ENCODE measurements around the gene ARMS2. TPM values are rescaled to one million over a fixed set of nuclear protein-coding genes. Genes with fewer than 3 reads are reported as not detected.

ARMS2 gene
- total and polyA plus RNA-seq, 2 experiments from 2014 or later: not detected

DNA sequence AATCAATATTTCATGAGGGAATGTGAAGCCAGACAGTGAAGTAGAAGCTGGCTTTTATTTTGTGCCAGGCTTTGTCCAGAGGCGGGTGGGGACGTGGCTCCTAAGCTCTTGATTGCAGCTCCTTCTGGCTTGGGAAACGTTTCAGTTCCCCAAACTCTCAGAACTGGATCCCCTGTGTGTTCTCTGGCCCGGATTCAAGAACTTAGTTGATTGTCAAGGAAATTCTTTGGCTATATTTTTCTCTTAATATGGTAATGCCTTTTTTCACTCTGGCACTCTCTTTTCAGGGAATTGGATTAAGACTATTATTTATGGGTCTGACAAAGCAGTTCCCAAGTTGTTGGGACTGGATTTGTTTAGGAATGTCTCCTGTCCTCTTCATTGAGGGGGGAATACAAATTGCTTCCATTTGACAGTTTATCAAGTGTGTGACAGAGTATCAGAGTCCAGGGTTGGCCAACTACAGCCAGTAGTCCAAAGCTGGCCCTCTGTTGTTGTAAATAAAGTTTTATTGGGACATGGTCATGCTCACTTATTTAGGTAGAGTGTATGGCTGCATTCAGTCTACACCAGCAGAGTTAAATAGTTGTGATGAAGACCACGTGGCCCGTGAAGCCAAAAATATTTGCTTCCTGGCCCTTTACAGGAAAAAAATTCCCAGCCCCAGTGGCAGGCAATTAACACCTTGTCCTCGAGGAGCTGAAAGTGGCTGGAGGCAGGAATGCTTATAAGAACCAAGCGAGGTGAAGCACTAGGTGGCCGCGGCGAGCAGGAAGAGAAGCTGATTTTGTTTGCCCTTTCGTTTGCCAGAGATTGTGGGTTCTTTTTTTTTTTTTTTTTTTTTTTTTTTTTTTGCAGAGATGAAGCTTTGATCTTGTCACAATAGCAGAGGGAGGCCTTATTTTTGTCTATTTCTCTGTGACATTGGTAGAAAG lies 41.2 kb downstream of the ARMS2 start:
- H3K27me3 ChIP-seq: no peaks in the 10 kb centered on the region
- H3K79me2 ChIP-seq: no peaks in the 10 kb centered on the region
- peaks cover 19% of the 10 kb centered on the region for H3K4me1 ChIP-seq (ENCODE audit: insufficient read depth)
- H3K36me3 ChIP-seq (replicated peaks; ENCODE audit: insufficient read depth, low read depth): no peaks in the 10 kb centered on the region
- H3K9me3 ChIP-seq (ENCODE audit: low read depth): no peaks in the 10 kb centered on the region
- no peak overlapping the region for H3K4me2 ChIP-seq
- H3K4me3 ChIP-seq: no peak overlapping the region
- no peak for TF ChIP-seq EZH2 (IDR thresholded peaks at IDR 0.05; ENCODE audit: borderline replicate concordance)
- TF ChIP-seq EZH2phosphoT487 (IDR thresholded peaks at IDR 0.05; ENCODE audit: low read depth, severe bottlenecking, unreplicated experiment): no peak
- no peak for TF ChIP-seq CTCF (IDR thresholded peaks at IDR 0.05; ENCODE audit: poor library complexity)
- no peak overlapping the region for H3K27ac ChIP-seq
- no peak for DNase-seq (ENCODE audit: low spot score)
- WGBS (ENCODE audit: low lambda C conversion rate, missing lambda C conversion rate): 33% methylated on average over 12 of the region's 12 CpGs
- H3K9me2 ChIP-seq (replicated peaks; ENCODE audit: insufficient read depth): no peaks in the 10 kb centered on the region
- no peaks in the 10 kb centered on the region for H4K20me1 ChIP-seq (ENCODE audit: insufficient read depth, poor library complexity, severe bottlenecking)
- no peak overlapping the region for H2AFZ ChIP-seq

- Histone ChIP-seq H3K4me3 (no peak overlapping the region), H3K36me3 (replicated peaks; ENCODE audit: insufficient read depth, low read depth) (no peaks in the 10 kb centered on the region), H3K79me2 (no peaks in the 10 kb centered on the region), H3K27me3 (no peaks in the 10 kb centered on the region), H3K9me3 (ENCODE audit: low read depth) (no peaks in the 10 kb centered on the region), H3K4me1 (ENCODE audit: insufficient read depth) (peaks cover 19% of the 10 kb centered on the region), H4K20me1 (ENCODE audit: insufficient read depth, poor library complexity, severe bottlenecking) (no peaks in the 10 kb centered on the region), H2AFZ (no peak overlapping the region), H3K4me2 (no peak overlapping the region), H3K27ac (no peak overlapping the region), H3K9me2 (replicated peaks; ENCODE audit: insufficient read depth) (no peaks in the 10 kb centered on the region)
- no peak for TF ChIP-seq CTCF (IDR thresholded peaks at IDR 0.05; ENCODE audit: poor library complexity)
- no peak for TF ChIP-seq EZH2phosphoT487 (IDR thresholded peaks at IDR 0.05; ENCODE audit: low read depth, severe bottlenecking, unreplicated experiment)
- no peak for TF ChIP-seq EZH2 (IDR thresholded peaks at IDR 0.05; ENCODE audit: borderline replicate concordance)
- DNase-seq (ENCODE audit: low spot score): no peak
- 96% methylated on average over 2 of the region's 2 CpGs for WGBS (ENCODE audit: low lambda C conversion rate, missing lambda C conversion rate)
Measured at GRCh38 chr10:122497241-122497640, 42.8 kb downstream of the ARMS2 start.

DNA sequence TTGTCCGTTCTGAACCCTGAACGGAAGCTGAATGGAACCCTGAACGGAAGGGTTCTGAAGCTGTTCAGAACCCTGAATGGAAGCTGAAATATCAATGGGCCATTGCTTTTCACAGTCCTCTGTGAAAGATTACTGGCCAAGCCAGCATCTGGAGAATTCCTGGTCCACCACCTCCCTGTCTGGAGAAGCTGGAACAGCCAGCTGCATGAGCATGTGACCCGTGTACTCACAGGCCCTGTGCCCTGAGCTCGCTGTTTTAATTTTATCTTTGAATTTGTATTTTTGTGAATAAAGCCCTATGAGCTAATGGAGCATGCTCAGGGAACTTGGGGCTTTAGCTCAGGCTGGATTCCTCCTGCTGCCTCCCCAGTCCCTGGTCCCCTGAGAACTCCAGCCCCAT lies 44.1 kb downstream of the ARMS2 start:
- 96% methylated on average over 5 of the region's 5 CpGs for WGBS (ENCODE audit: low lambda C conversion rate, missing lambda C conversion rate)
- peaks cover 17% of the 10 kb centered on the region for H3K4me1 ChIP-seq (ENCODE audit: insufficient read depth)

More for the DNA sequence above, 44.1 kb downstream of the ARMS2 start:
- H4K20me1 ChIP-seq (ENCODE audit: insufficient read depth, poor library complexity, severe bottlenecking): no peaks in the 10 kb centered on the region
- no peaks in the 10 kb centered on the region for H3K36me3 ChIP-seq (replicated peaks; ENCODE audit: insufficient read depth, low read depth)
- no peaks in the 10 kb centered on the region for H3K9me3 ChIP-seq (ENCODE audit: low read depth)
- no peak for DNase-seq (ENCODE audit: low spot score)
- no peak overlapping the region for H3K4me3 ChIP-seq
- TF ChIP-seq CTCF (IDR thresholded peaks at IDR 0.05; ENCODE audit: poor library complexity) (no peak), EZH2 (IDR thresholded peaks at IDR 0.05; ENCODE audit: borderline replicate concordance) (no peak), EZH2phosphoT487 (IDR thresholded peaks at IDR 0.05; ENCODE audit: low read depth, severe bottlenecking, unreplicated experiment) (no peak)
- no peak overlapping the region for H3K27ac ChIP-seq
- H3K27me3 ChIP-seq: no peaks in the 10 kb centered on the region
- H3K79me2 ChIP-seq: no peaks in the 10 kb centered on the region
- no peak overlapping the region for H3K4me2 ChIP-seq
- H3K9me2 ChIP-seq (replicated peaks; ENCODE audit: insufficient read depth): no peaks in the 10 kb centered on the region
- no peak overlapping the region for H2AFZ ChIP-seq

All from hepatocyte (in vitro differentiated cells).